IPS-18a (cell line): ENCODE data around the gene ITSN1.
"Not testable (repeated sequence)": the region's sequence is repeated elsewhere in the genome, so short reads cannot be mapped to it uniquely, and the experiment has no call there.

Experiments used
- H3K27ac ChIP-seq: one replicate; pipeline ENCODE4 v1.5.1; 2013; ENCODE audit warnings: low read length
- H3K27me3 ChIP-seq: one replicate; pipeline ENCODE4 v1.6.1; 2013; ENCODE audit warnings: mild to moderate bottlenecking, low read length; ENCODE audit not compliant: control insufficient read depth, insufficient read depth
- H3K36me3 ChIP-seq: one replicate; pipeline ENCODE4 v1.6.1; 2013; ENCODE audit warnings: low read depth, low read length; ENCODE audit not compliant: control insufficient read depth
- H3K4me1 ChIP-seq: one replicate; pipeline ENCODE4 v1.6.1; 2013; ENCODE audit warnings: low read depth, low read length; ENCODE audit not compliant: control insufficient read depth
- H3K4me3 ChIP-seq: one replicate; pipeline ENCODE4 v1.5.1; 2013; ENCODE audit warnings: low read length
- H3K9ac ChIP-seq: one replicate; pipeline ENCODE4 v1.6.1; 2013; ENCODE audit warnings: mild to moderate bottlenecking, low read length, moderate library complexity
- H3K9me3 ChIP-seq: one replicate; pipeline ENCODE4 v1.6.1; 2013; ENCODE audit warnings: low read depth, low read length; ENCODE audit not compliant: control insufficient read depth

Gene ITSN1

GRCh38 chr21:33703750-33704606 lies 61.7 kb downstream of the ITSN1 start:
- no peak overlapping the region for H3K4me3 ChIP-seq
- no peaks in the 10 kb centered on the region for H3K36me3 ChIP-seq
- H3K9me3 ChIP-seq, result no peaks in the 10 kb centered on the region
- H3K9ac ChIP-seq, result no peak overlapping the region
- H3K4me1 ChIP-seq, result peaks cover 10% of the 10 kb centered on the region
- no peak overlapping the region for H3K27ac ChIP-seq
- H3K27me3 ChIP-seq, result no peaks in the 10 kb centered on the region

- H3K4me3 ChIP-seq, result no peak overlapping the region
- no peak overlapping the region for H3K9ac ChIP-seq
- H3K4me1 ChIP-seq, result peaks cover 26% of the 10 kb centered on the region
- H3K27ac ChIP-seq, result no peak overlapping the region
- H3K36me3 ChIP-seq, result no peaks in the 10 kb centered on the region
- no peaks in the 10 kb centered on the region for H3K9me3 ChIP-seq
- no peaks in the 10 kb centered on the region for H3K27me3 ChIP-seq
Observed at GRCh38 chr21:33707846-33708245, 65.5 kb downstream of the ITSN1 start.

- Histone ChIP-seq H3K9me3 (no peaks in the 10 kb centered on the region), H3K27ac (no peak overlapping the region), H3K9ac (no peak overlapping the region), H3K4me3 (no peak overlapping the region), H3K27me3 (no peaks in the 10 kb centered on the region), H3K4me1 (peaks cover 20% of the 10 kb centered on the region), H3K36me3 (no peaks in the 10 kb centered on the region)
Observed at GRCh38 chr21:33708874-33709273, 66.6 kb downstream of the ITSN1 start.

- Histone ChIP-seq H3K9me3 (no peaks in the 10 kb centered on the region), H3K4me3 (peak overlapping the region; percentile 11), H3K36me3 (no peaks in the 10 kb centered on the region), H3K4me1 (peaks cover 20% of the 10 kb centered on the region), H3K9ac (peak overlapping the region; percentile 15), H3K27ac (peak overlapping the region; percentile 19), H3K27me3 (no peaks in the 10 kb centered on the region)
Observed at GRCh38 chr21:33712022-33712803, 69.9 kb downstream of the ITSN1 start.

DNA sequence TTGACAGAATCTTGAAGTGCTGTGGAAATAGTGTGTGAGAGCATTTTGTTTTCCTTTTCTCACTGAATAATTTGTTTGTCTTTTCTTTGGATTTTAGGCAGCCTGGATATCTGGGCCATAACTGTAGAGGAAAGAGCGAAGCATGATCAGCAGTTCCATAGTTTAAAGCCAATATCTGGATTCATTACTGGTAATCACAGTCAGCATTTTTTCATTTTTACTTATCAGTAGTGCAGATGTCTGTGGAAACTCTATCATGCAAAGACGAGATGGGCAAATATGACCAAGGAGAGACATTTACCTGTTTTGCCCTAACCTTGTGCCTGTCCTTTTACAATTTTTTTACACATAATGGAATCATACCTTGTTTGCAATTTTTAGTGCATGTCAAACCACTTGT lies 78.8 kb downstream of the ITSN1 start:
- Histone ChIP-seq H3K9ac (no peak overlapping the region), H3K27me3 (no peaks in the 10 kb centered on the region), H3K4me3 (no peak overlapping the region), H3K4me1 (no peaks in the 10 kb centered on the region), H3K27ac (no peak overlapping the region), H3K36me3 (peaks cover 38% of the 10 kb centered on the region), H3K9me3 (no peaks in the 10 kb centered on the region)

GRCh38 chr21:33729139-33729538 lies 86.8 kb downstream of the ITSN1 start:
- not testable (repeated sequence) for H3K9me3 ChIP-seq, H3K27ac ChIP-seq, H3K9ac ChIP-seq, H3K27me3 ChIP-seq, H3K36me3 ChIP-seq, H3K4me3 ChIP-seq
- H3K4me1 ChIP-seq, result peaks cover 15% of the 10 kb centered on the region

DNA sequence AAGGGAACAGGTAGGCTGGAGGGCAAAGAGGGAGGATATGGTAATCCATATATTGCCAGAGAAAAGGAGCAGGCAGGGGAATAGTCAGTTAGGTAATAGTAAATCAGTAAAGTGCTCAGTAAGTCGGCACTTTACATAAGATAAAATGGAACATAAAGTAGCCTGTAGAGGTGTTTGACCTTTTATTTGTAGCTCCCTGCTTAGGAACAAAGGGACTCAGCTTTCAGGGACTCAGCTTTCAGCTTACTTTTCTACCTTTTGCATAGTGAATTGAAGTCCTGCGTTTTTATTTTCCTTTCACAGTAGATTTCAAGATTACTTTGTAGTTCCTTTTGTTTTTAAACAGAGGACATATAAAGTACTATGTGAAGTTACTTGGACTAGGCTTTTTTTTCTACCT lies 87.3 kb downstream of the ITSN1 start:
- H3K9ac ChIP-seq, result no peak overlapping the region
- no peaks in the 10 kb centered on the region for H3K27me3 ChIP-seq
- H3K4me3 ChIP-seq, result no peak overlapping the region
- peaks cover 2% of the 10 kb centered on the region for H3K36me3 ChIP-seq
- H3K9me3 ChIP-seq, result no peaks in the 10 kb centered on the region
- peaks cover 15% of the 10 kb centered on the region for H3K4me1 ChIP-seq
- H3K27ac ChIP-seq, result peak overlapping the region; percentile 61

GRCh38 chr21:33731447-33731846 lies 89.1 kb downstream of the ITSN1 start:
- Histone ChIP-seq H3K27me3 (no peaks in the 10 kb centered on the region), H3K27ac (no peak overlapping the region), H3K36me3 (peaks cover 8% of the 10 kb centered on the region), H3K4me1 (peaks cover 15% of the 10 kb centered on the region), H3K4me3 (no peak overlapping the region), H3K9ac (no peak overlapping the region), H3K9me3 (no peaks in the 10 kb centered on the region)

- H3K9ac ChIP-seq, result no peak overlapping the region
- H3K9me3 ChIP-seq, result no peaks in the 10 kb centered on the region
- H3K4me3 ChIP-seq, result no peak overlapping the region
- no peaks in the 10 kb centered on the region for H3K27me3 ChIP-seq
- peaks cover 15% of the 10 kb centered on the region for H3K4me1 ChIP-seq
- H3K27ac ChIP-seq, result no peak overlapping the region
- peaks cover 13% of the 10 kb centered on the region for H3K36me3 ChIP-seq
Observed at GRCh38 chr21:33732038-33732437, 89.7 kb downstream of the ITSN1 start.

- H3K4me3 ChIP-seq, result no peak overlapping the region
- H3K27ac ChIP-seq, result no peak overlapping the region
- peaks cover 15% of the 10 kb centered on the region for H3K4me1 ChIP-seq
- no peaks in the 10 kb centered on the region for H3K27me3 ChIP-seq
- no peak overlapping the region for H3K9ac ChIP-seq
- no peaks in the 10 kb centered on the region for H3K9me3 ChIP-seq
- H3K36me3 ChIP-seq, result peaks cover 15% of the 10 kb centered on the region
Observed at GRCh38 chr21:33733601-33734000, 91.3 kb downstream of the ITSN1 start.

DNA sequence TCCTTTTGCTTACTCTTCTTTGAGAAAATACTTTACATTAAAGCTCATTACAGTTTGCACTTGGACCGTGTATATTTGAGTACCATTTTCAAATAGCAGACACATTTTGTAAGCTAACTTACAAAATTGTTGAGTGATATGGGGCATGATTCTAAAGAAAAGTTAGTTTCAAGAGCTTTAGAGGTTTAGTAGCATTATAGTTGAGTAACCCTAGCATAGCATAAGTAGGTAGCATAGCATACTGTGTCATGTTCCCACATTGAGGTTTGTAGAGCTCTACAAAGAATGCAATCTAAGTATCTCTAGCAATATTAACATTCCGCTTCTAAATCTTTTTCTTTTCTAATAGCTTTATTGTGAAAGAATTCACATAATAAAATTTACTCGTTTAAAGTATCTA lies 92.0 kb downstream of the ITSN1 start:
- Histone ChIP-seq H3K9ac (no peak overlapping the region), H3K27me3 (no peaks in the 10 kb centered on the region), H3K36me3 (peaks cover 15% of the 10 kb centered on the region), H3K9me3 (no peaks in the 10 kb centered on the region), H3K4me3 (no peak overlapping the region), H3K27ac (no peak overlapping the region), H3K4me1 (peaks cover 15% of the 10 kb centered on the region)
